Measurements from ENCODE around the gene DDX10. TPM values are rescaled to one million over a fixed set of nuclear protein-coding genes. Genes with fewer than 3 reads are reported as not detected.
"Not testable (repeated sequence)": the region's sequence is repeated elsewhere in the genome, so short reads cannot be mapped to it uniquely, and the experiment has no call there.

Gene DDX10
- total and polyA plus RNA-seq, 2 of the 8 experiments (the other 6 are each of a cell fraction or from before 2014, with no cell fraction given) = 49.2 to 52.2 TPM

- TF ChIP-seq CEBPB (IDR thresholded peaks at IDR 0.05; ENCODE audit: low read depth, low read length) = no peak
- TF ChIP-seq ASH2L (IDR thresholded peaks at IDR 0.05; ENCODE audit: low read length) = no peak
- TF ChIP-seq SUZ12 (IDR thresholded peaks at IDR 0.05; ENCODE audit: low read length) = no peak
- no peak for TF ChIP-seq E2F6 (IDR thresholded peaks at IDR 0.05)
- TF ChIP-seq ATF2 (IDR thresholded peaks at IDR 0.05; ENCODE audit: low read length) = no peak
- TF ChIP-seq JUND (IDR thresholded peaks at IDR 0.05; ENCODE audit: low read length) = no peak
These were observed 155.1 kb downstream of the DDX10 start (continued) for GRCh38 chr11:108819957-108820356.

- H2BK120ac ChIP-seq (replicated peaks; ENCODE audit: low read depth, low read length); H2AFZ ChIP-seq (ENCODE audit: low read length); H3K23ac ChIP-seq (ENCODE audit: insufficient read length); H3K79me2 ChIP-seq (ENCODE audit: control insufficient read depth in 1 of 2, insufficient read depth in 2 of 2, low read length in 2 of 2); H2BK5ac ChIP-seq (ENCODE audit: low read depth, low read length); H3K4me2 ChIP-seq (ENCODE audit: insufficient read depth in 1 of 2, low read depth in 2 of 2, low read length in 2 of 2); DNase-seq (ENCODE audit: low read depth in 1 of 2, low spot score in 2 of 2); CTCF ChIA-PET (ENCODE audit: partially characterized antibody); H2BK15ac ChIP-seq (ENCODE audit: low read length); H2BK12ac ChIP-seq (ENCODE audit: low read depth, low read length); H3K14ac ChIP-seq (ENCODE audit: insufficient read length); H3K4me3 ChIP-seq (ENCODE audit: extremely low read depth in 1 of 4, insufficient read depth in 2 of 4, low read depth in 3 of 4, low read length in 4 of 4); H3K27me3 ChIP-seq (replicated peaks in 1 of 4; ENCODE audit: control insufficient read depth in 3 of 4, extremely low read depth in 1 of 4, insufficient read depth in 3 of 4, low read length in 3 of 4); FAIRE-seq; H4K5ac ChIP-seq (ENCODE audit: insufficient read length, low read depth, low read length); H3K4ac ChIP-seq (replicated peaks; ENCODE audit: insufficient read length, low read depth, low read length); H3K18ac ChIP-seq (ENCODE audit: extremely low read depth, low read length); H3K79me1 ChIP-seq (ENCODE audit: low read depth, low read length); H4K8ac ChIP-seq (ENCODE audit: extremely low read depth, insufficient read depth, low read length); H3K23me2 ChIP-seq (ENCODE audit: low read depth, low read length); POLR2A ChIA-PET (ENCODE audit: partially characterized antibody); H3K27ac ChIP-seq (ENCODE audit: low read depth, low read length); H3K9me3 ChIP-seq (ENCODE audit: insufficient read depth in 2 of 2, low read depth in 1 of 2, low read length in 1 of 2); H3K4me1 ChIP-seq (replicated peaks in 1 of 4; ENCODE audit: control insufficient read depth in 3 of 4, insufficient read depth in 4 of 4, low read length in 3 of 4); H2BK20ac ChIP-seq (ENCODE audit: low read length); H3K56ac ChIP-seq (replicated peaks; ENCODE audit: insufficient read length, low read depth, low read length); H4K91ac ChIP-seq (replicated peaks; ENCODE audit: insufficient read length, low read length); H2AK5ac ChIP-seq (ENCODE audit: low read depth, low read length); H3K36me3 ChIP-seq (ENCODE audit: control insufficient read depth in 2 of 4, insufficient read depth in 4 of 4, low read length in 3 of 4); H3K9ac ChIP-seq (replicated peaks in 1 of 4; ENCODE audit: extremely low read depth in 1 of 4, low read depth in 3 of 4, low read length in 3 of 4); H4K20me1 ChIP-seq (replicated peaks in 1 of 2; ENCODE audit: control insufficient read depth in 1 of 2, insufficient read depth in 2 of 2, low read length in 2 of 2): not testable (repeated sequence)
- WGBS, 2 experiments (ENCODE audit: extremely low coverage in 1 of 2, insufficient coverage in 1 of 2, insufficient read length in 1 of 2, insufficient replicate concordance in 2 of 2, low coverage in 1 of 2, low lambda C conversion rate in 2 of 2, missing lambda C conversion rate in 1 of 2) = 98% methylated on average over 11 of the region's 11 CpGs; no CpG with 5 or more reads in 1 of the 2 experiments
These were observed 159.1 kb downstream of the DDX10 start for GRCh38 chr11:108823960-108824359.

All from H1 (cell line).